Measurements from ENCODE around the gene SFMBT1. TPM values are rescaled to one million over a fixed set of nuclear protein-coding genes. Genes with fewer than 3 reads are reported as not detected.
"Not testable (repeated sequence)": the region's sequence is repeated elsewhere in the genome, so short reads cannot be mapped to it uniquely, and the experiment has no call there.

Gene SFMBT1
- polyA plus RNA-seq, 2 donors, result 2.3 to 3.7 TPM

DNA sequence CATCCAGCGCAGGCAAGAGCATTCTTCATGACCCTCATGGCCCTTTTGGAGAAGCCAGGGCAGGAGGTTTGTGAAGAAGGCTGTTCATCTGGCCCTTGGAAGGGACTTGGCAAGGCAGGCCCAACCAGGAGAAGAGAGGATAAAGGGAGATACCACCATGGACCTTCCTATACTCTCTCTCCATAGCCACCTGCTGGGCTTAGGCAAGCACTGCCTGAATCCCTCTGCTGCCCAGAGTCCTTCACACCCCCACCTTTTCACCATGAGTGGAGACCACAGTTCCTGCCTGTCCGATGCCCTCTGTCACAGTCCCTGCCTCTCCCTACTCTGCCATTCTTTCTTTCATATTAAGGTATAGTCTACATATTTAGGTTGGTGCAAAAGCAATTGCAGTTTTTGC, 10.6 kb upstream of the SFMBT1 start:
- WGBS, 2 donors, result 90 to 96% methylated on average over 2 of the region's 2 CpGs
- Histone ChIP-seq H3K9me3 (ENCODE audit: control insufficient read depth in 2 of 2, insufficient read depth in 1 of 2, low read depth in 1 of 2, low read length in 1 of 2) (no peaks in the 10 kb centered on the region), H3K27me3 (ENCODE audit: control insufficient read depth in 1 of 2, insufficient read depth in 2 of 2, low read length in 2 of 2) (no peaks in the 10 kb centered on the region), H3K4me1 (ENCODE audit: control insufficient read depth in 2 of 2, insufficient read depth in 2 of 2, low read length in 1 of 2) (peaks cover 0 to 2% of the 10 kb centered on the region in 2 donors), H3K27ac (ENCODE audit: low read depth in 2 of 2, low read length in 1 of 2) (no peak overlapping the region), H3K4me3 (ENCODE audit: low read depth in 1 of 2, low read length in 2 of 2) (no peak overlapping the region), H3K36me3 (ENCODE audit: control insufficient read depth in 2 of 2, insufficient read depth in 2 of 2, low read length in 1 of 2) (no peaks in the 10 kb centered on the region)

- H3K4me3 ChIP-seq (ENCODE audit: low read depth in 1 of 2, low read length in 2 of 2); H3K27ac ChIP-seq (ENCODE audit: low read depth in 2 of 2, low read length in 1 of 2); H3K4me1 ChIP-seq (ENCODE audit: control insufficient read depth in 2 of 2, insufficient read depth in 2 of 2, low read length in 1 of 2); H3K27me3 ChIP-seq (ENCODE audit: control insufficient read depth in 1 of 2, insufficient read depth in 2 of 2, low read length in 2 of 2); H3K9me3 ChIP-seq (ENCODE audit: control insufficient read depth in 2 of 2, insufficient read depth in 1 of 2, low read depth in 1 of 2, low read length in 1 of 2); H3K36me3 ChIP-seq (ENCODE audit: control insufficient read depth in 2 of 2, insufficient read depth in 2 of 2, low read length in 1 of 2): not testable (repeated sequence)
- WGBS, 2 donors, result 77 to 81% methylated on average over 7 of the region's 7 CpGs
Measured at GRCh38 chr3:53054233-53054632, 8.4 kb upstream of the SFMBT1 start.

GRCh38 chr3:53051929-53052328, 6.1 kb upstream of the SFMBT1 start:
- peaks cover 0 to 2% of the 10 kb centered on the region in 2 donors for H3K4me1 ChIP-seq (ENCODE audit: control insufficient read depth in 2 of 2, insufficient read depth in 2 of 2, low read length in 1 of 2)
- no peak overlapping the region for H3K27ac ChIP-seq (ENCODE audit: low read depth in 2 of 2, low read length in 1 of 2)
- no peaks in the 10 kb centered on the region for H3K27me3 ChIP-seq (ENCODE audit: control insufficient read depth in 1 of 2, insufficient read depth in 2 of 2, low read length in 2 of 2)
- no peaks in the 10 kb centered on the region for H3K36me3 ChIP-seq (ENCODE audit: control insufficient read depth in 2 of 2, insufficient read depth in 2 of 2, low read length in 1 of 2)
- WGBS, 2 donors, result 64 to 72% methylated on average over 2 of the region's 2 CpGs
- H3K9me3 ChIP-seq (ENCODE audit: control insufficient read depth in 2 of 2, insufficient read depth in 1 of 2, low read depth in 1 of 2, low read length in 1 of 2), result no peaks in the 10 kb centered on the region
- no peak overlapping the region for H3K4me3 ChIP-seq (ENCODE audit: low read depth in 1 of 2, low read length in 2 of 2)

DNA sequence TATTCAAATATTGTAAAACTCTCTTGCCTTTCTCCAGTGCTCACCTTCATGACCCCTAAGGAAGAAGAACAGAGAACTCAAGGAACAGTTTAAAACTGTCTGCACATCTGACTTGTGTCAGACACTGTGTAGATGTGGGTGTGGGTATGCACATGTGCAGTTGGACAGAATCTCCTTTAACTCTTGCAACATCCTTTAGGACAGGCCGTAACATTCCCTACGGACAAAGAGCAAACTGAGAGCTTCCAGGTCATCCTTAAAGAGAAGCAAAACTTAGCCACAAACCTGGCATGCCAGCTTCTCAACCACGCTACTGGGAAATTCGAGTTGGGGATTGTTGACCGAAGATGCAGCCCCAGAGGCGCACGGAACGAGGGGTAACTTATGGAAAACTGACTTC, 4.1 kb upstream of the SFMBT1 start:
- no peaks in the 10 kb centered on the region for H3K27me3 ChIP-seq (ENCODE audit: control insufficient read depth in 1 of 2, insufficient read depth in 2 of 2, low read length in 2 of 2)
- WGBS, 2 donors, result 84 to 85% methylated on average over 8 of the region's 8 CpGs
- H3K4me1 ChIP-seq (ENCODE audit: control insufficient read depth in 2 of 2, insufficient read depth in 2 of 2, low read length in 1 of 2), result peaks cover 0 to 2% of the 10 kb centered on the region in 2 donors
- H3K36me3 ChIP-seq (ENCODE audit: control insufficient read depth in 2 of 2, insufficient read depth in 2 of 2, low read length in 1 of 2), result no peaks in the 10 kb centered on the region
- H3K27ac ChIP-seq (ENCODE audit: low read depth in 2 of 2, low read length in 1 of 2), result no peak overlapping the region
- H3K4me3 ChIP-seq (ENCODE audit: low read depth in 1 of 2, low read length in 2 of 2), result no peak overlapping the region
- H3K9me3 ChIP-seq (ENCODE audit: control insufficient read depth in 2 of 2, insufficient read depth in 1 of 2, low read depth in 1 of 2, low read length in 1 of 2), result no peaks in the 10 kb centered on the region

DNA sequence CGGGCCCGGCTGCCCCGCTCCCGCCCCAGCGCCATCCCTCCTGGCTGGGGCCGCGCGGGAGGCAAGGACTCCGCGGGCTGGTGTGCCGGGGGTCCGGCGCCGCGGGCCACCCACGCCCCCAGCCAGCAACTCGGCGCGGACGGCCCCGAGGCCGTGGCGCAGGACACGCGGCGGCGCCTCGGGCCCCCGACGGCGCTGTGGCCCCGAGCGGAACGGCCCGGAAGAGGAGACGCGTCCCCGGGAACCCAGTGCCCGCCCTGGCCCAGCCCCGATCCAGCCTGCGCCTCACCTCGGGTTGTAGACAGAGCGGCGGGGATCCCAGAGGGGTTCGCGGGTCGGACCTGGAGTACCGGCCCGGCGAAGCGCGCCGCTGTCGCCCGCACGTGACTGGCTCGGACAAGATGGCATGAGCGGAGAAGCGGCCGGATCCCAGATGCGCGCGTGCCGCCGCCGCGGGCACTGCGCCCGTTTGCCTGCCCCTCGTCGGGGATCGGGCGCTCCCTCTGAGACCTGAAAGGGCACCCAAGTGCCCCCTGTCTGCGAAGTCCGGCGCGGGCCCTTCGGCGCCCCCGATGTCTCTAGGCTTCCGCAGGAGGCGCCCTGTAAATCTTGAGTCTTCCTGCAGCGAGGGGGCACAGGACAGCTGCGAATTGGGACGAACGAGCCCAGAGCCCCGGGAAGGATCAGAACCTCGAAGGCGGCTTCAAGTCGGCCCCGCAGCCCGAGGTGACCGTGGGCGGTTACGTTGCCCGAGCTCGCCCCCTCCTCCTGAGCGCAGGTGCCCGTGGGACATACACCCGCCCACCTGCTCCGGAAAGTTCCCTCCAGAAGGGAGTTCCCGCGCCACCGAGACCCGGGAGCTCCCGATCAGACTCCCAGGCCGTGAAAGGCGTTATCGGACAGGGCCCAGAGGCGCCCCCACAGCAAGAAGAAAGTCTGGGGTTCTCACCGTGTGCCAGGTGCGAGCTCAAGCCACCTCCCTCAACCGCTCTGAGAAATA, 598 bp upstream of the SFMBT1 start:
- peak overlapping the region; percentile 75 to 98 for H3K4me3 ChIP-seq (ENCODE audit: low read depth in 1 of 2, low read length in 2 of 2)
- WGBS, 2 donors, result 3% methylated on average over 94 to 113 of the region's 113 CpGs
- H3K27me3 ChIP-seq (ENCODE audit: control insufficient read depth in 1 of 2, insufficient read depth in 2 of 2, low read length in 2 of 2), result no peaks in the 10 kb centered on the region
- no peaks in the 10 kb centered on the region for H3K9me3 ChIP-seq (ENCODE audit: control insufficient read depth in 2 of 2, insufficient read depth in 1 of 2, low read depth in 1 of 2, low read length in 1 of 2)
- H3K27ac ChIP-seq (ENCODE audit: low read depth in 2 of 2, low read length in 1 of 2), result peak overlapping the region; percentile 95 to 97
- no peaks in the 10 kb centered on the region for H3K4me1 ChIP-seq (ENCODE audit: control insufficient read depth in 2 of 2, insufficient read depth in 2 of 2, low read length in 1 of 2)
- no peaks in the 10 kb centered on the region for H3K36me3 ChIP-seq (ENCODE audit: control insufficient read depth in 2 of 2, insufficient read depth in 2 of 2, low read length in 1 of 2)

DNA sequence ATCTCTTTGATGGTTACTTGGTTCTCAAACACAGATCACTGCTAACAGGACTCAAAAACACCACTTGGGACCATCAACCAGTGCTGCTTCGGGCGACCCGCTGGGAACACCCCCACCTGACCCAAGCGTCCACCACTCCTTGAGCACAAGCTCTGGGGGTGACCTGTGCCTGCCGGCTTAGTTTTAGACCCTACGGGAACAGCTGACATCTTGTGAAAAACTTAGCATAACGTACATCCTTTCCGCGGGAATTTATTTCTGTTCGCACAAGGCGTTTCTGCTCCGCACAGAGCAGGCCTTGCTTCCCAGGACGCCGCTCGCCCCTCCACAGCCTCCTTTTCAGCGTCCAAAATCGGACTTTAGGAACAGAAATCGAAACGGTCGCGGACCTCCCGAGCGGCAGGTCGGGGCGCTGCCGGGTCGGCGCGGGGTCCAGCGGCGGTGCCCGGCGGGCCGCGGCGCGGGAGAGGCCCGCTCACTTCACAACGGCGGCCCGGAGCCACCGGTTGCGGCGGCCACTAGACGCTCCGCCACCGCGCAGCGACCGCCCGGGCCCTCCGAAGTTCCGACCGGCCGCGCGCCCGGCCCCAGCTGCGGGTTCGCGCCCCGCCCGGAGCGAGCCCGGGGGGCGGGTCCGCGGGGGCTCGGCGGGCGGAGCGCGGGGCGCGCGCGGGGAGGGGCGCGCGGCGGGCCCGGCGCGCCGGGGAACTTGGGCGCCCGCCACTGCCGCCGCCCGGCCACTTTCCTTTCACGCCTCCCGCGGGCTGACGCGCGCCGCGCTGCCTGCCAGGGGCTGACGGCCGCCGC, 959 bp downstream of the SFMBT1 start:
- peak overlapping the region; percentile 83 to 98 for H3K4me3 ChIP-seq (ENCODE audit: low read depth in 1 of 2, low read length in 2 of 2)
- 0% methylated on average over 54 to 101 of the region's 101 CpGs for WGBS, 2 donors

GRCh38 chr3:53044371-53044710, 1.5 kb downstream of the SFMBT1 start:
- Histone ChIP-seq H3K9me3 (ENCODE audit: control insufficient read depth in 2 of 2, insufficient read depth in 1 of 2, low read depth in 1 of 2, low read length in 1 of 2) (no peaks in the 10 kb centered on the region), H3K4me3 (ENCODE audit: low read depth in 1 of 2, low read length in 2 of 2) (peak overlapping the region in 1 of 2 donors; percentile 98), H3K27me3 (ENCODE audit: control insufficient read depth in 1 of 2, insufficient read depth in 2 of 2, low read length in 2 of 2) (no peaks in the 10 kb centered on the region), H3K27ac (ENCODE audit: low read depth in 2 of 2, low read length in 1 of 2) (peak overlapping the region; percentile 95 to 97), H3K36me3 (ENCODE audit: control insufficient read depth in 2 of 2, insufficient read depth in 2 of 2, low read length in 1 of 2) (no peaks in the 10 kb centered on the region), H3K4me1 (ENCODE audit: control insufficient read depth in 2 of 2, insufficient read depth in 2 of 2, low read length in 1 of 2) (no peaks in the 10 kb centered on the region)
- 35 to 38% methylated on average over 11 of the region's 11 CpGs for WGBS, 2 donors

More for the DNA sequence above, 959 bp downstream of the SFMBT1 start:
- H3K9me3 ChIP-seq (ENCODE audit: control insufficient read depth in 2 of 2, insufficient read depth in 1 of 2, low read depth in 1 of 2, low read length in 1 of 2), result no peaks in the 10 kb centered on the region
- H3K27ac ChIP-seq (ENCODE audit: low read depth in 2 of 2, low read length in 1 of 2), result peak overlapping the region; percentile 95 to 97
- H3K27me3 ChIP-seq (ENCODE audit: control insufficient read depth in 1 of 2, insufficient read depth in 2 of 2, low read length in 2 of 2), result no peaks in the 10 kb centered on the region
- H3K36me3 ChIP-seq (ENCODE audit: control insufficient read depth in 2 of 2, insufficient read depth in 2 of 2, low read length in 1 of 2), result no peaks in the 10 kb centered on the region
- no peaks in the 10 kb centered on the region for H3K4me1 ChIP-seq (ENCODE audit: control insufficient read depth in 2 of 2, insufficient read depth in 2 of 2, low read length in 1 of 2)

DNA sequence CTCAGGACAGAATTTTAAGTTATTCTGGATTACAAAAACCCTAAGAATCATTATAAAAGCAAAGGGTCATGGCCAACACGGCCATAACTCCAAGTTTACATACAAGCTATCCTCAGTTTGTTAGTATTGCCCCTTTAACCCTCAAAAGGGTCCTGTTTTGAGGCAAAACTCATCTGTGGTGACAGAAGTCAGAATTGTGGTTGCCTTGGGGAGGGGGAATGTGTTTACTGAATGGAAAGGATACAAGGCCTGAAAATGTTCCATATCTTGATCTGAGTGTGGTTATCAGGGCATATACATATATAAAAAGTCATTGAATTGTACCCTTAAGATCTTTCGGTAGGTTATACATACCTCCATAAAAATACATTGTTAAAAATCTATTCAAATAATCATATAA, 2.1 kb downstream of the SFMBT1 start:
- Histone ChIP-seq H3K36me3 (ENCODE audit: control insufficient read depth in 2 of 2, insufficient read depth in 2 of 2, low read length in 1 of 2) (no peaks in the 10 kb centered on the region), H3K4me1 (ENCODE audit: control insufficient read depth in 2 of 2, insufficient read depth in 2 of 2, low read length in 1 of 2) (no peaks in the 10 kb centered on the region), H3K27ac (ENCODE audit: low read depth in 2 of 2, low read length in 1 of 2) (no peak overlapping the region), H3K27me3 (ENCODE audit: control insufficient read depth in 1 of 2, insufficient read depth in 2 of 2, low read length in 2 of 2) (no peaks in the 10 kb centered on the region), H3K9me3 (ENCODE audit: control insufficient read depth in 2 of 2, insufficient read depth in 1 of 2, low read depth in 1 of 2, low read length in 1 of 2) (no peaks in the 10 kb centered on the region), H3K4me3 (ENCODE audit: low read depth in 1 of 2, low read length in 2 of 2) (no peak overlapping the region)
- WGBS, 2 donors, result 77 to 85% methylated on average over 2 of the region's 2 CpGs

DNA sequence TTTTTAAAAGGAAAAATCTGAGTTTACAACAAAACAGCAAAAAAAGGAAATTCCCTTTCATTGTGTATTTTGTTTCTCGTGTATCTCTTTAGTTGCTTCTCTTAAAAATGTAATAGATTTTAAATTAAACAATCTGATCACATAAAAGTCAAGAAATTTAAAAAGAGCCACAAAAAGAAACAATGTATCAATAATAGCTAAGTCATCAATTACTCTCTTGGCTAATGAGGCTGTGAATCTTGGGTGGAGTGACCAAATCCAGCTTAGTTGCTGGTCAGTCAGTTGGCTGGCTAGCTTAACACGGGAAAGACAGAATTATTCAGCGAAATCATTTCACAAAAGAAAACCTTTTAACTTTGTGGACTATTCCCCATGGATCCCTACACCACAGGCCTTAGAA, 3.2 kb downstream of the SFMBT1 start:
- no peaks in the 10 kb centered on the region for H3K4me1 ChIP-seq (ENCODE audit: control insufficient read depth in 2 of 2, insufficient read depth in 2 of 2, low read length in 1 of 2)
- no peaks in the 10 kb centered on the region for H3K36me3 ChIP-seq (ENCODE audit: control insufficient read depth in 2 of 2, insufficient read depth in 2 of 2, low read length in 1 of 2)
- WGBS, 2 donors, result 86 to 91% methylated on average over 3 of the region's 3 CpGs
- H3K9me3 ChIP-seq (ENCODE audit: control insufficient read depth in 2 of 2, insufficient read depth in 1 of 2, low read depth in 1 of 2, low read length in 1 of 2), result no peaks in the 10 kb centered on the region
- H3K27me3 ChIP-seq (ENCODE audit: control insufficient read depth in 1 of 2, insufficient read depth in 2 of 2, low read length in 2 of 2), result no peaks in the 10 kb centered on the region
- H3K4me3 ChIP-seq (ENCODE audit: low read depth in 1 of 2, low read length in 2 of 2), result no peak overlapping the region
- H3K27ac ChIP-seq (ENCODE audit: low read depth in 2 of 2, low read length in 1 of 2), result no peak overlapping the region

Data from esophagus (tissue), 2 donors.